H1 (cell line): ENCODE measurements around the gene ACADSB. TPM values are rescaled to one million over a fixed set of nuclear protein-coding genes. Genes with fewer than 3 reads are reported as not detected.

Source experiments
- CTCF ChIA-PET: fragments of 300-600 bp; sonication (Branson Sonifier 250); formaldehyde crosslinking; loops from one replicate; lab custom pipeline; 2021; ENCODE audit not compliant: partially characterized antibody; lab: Charles Lee
- POLR2A ChIA-PET: fragments of 300-600 bp; sonication (Branson Sonifier 250); formaldehyde crosslinking; loops from one replicate; lab custom pipeline; 2021; ENCODE audit warnings: inconsistent platforms; ENCODE audit not compliant: partially characterized antibody; lab: Charles Lee
- DNase-seq, 2 experiments: peaks; one replicate each; pipeline versions ENCODE4 v3.0.0 to v3.0.0-alpha.2; 2010 to 2022; ENCODE audit warnings: low spot score in 2 of 2, low read depth in 1 of 2, mixed read lengths in 1 of 2
- FAIRE-seq: peaks from 2 replicates; lab custom pipeline; 2011; peaks lifted over from hg19 to GRCh38; lab: Jason Lieb, UNC
- H2AFZ ChIP-seq: 2 replicates; pipeline ENCODE4 v1.8.1; 2012; ENCODE audit warnings: low read length, inconsistent platforms
- H2AK5ac ChIP-seq: 2 replicates; pipeline ENCODE4 v1.6.1; 2013; ENCODE audit warnings: low read depth, low read length
- H2BK120ac ChIP-seq: replicated peaks from 2 replicates; pipeline ENCODE3; 2013; ENCODE audit warnings: low read depth, low read length, inconsistent platforms
- H2BK12ac ChIP-seq: 2 replicates; pipeline ENCODE4 v1.6.1; 2013; ENCODE audit warnings: low read depth, low read length
- H2BK15ac ChIP-seq: 2 replicates; pipeline ENCODE4 v1.6.1; 2013; ENCODE audit warnings: low read length
- H2BK20ac ChIP-seq: 2 replicates; pipeline ENCODE4 v1.6.1; 2013; ENCODE audit warnings: low read length
- H2BK5ac ChIP-seq: 2 replicates; pipeline ENCODE4 v1.6.1; 2013; ENCODE audit warnings: low read depth, low read length
- H3K14ac ChIP-seq: 2 replicates; pipeline ENCODE4 v1.6.1; 2013; ENCODE audit warnings: inconsistent platforms; ENCODE audit not compliant: insufficient read length
- H3K18ac ChIP-seq: 2 replicates; pipeline ENCODE4 v1.6.1; 2013; ENCODE audit warnings: low read length; ENCODE audit errors: extremely low read depth
- H3K23ac ChIP-seq: 2 replicates; pipeline ENCODE4 v1.6.1; 2013; ENCODE audit warnings: inconsistent platforms; ENCODE audit not compliant: insufficient read length
- H3K23me2 ChIP-seq: 2 replicates; pipeline ENCODE4 v1.6.1; 2013; ENCODE audit warnings: low read depth, low read length
- H3K27ac ChIP-seq: 2 replicates; pipeline ENCODE4 v1.6.1; 2011; ENCODE audit warnings: low read depth, low read length, inconsistent platforms
- H3K27me3 ChIP-seq, 4 experiments: replicated peaks in 1 of 4; 1 replicate in 1 of 4; 2 replicates in 3 of 4; pipeline versions ENCODE4 v1.6.1 to v1.8.1; 2011 to 2013; ENCODE audit warnings: low read length in 3 of 4, mild to moderate bottlenecking in 3 of 4, inconsistent platforms in 2 of 4, mixed read lengths in 2 of 4, moderate library complexity in 1 of 4; ENCODE audit not compliant: control insufficient read depth in 3 of 4, insufficient read depth in 3 of 4; ENCODE audit errors: extremely low read depth in 1 of 4
- H3K36me3 ChIP-seq, 4 experiments: 2 replicates each; pipeline versions ENCODE4 v1.6.1 to v1.8.1; 2011 to 2013; ENCODE audit warnings: mild to moderate bottlenecking in 4 of 4, low read length in 3 of 4, moderate library complexity in 2 of 4, control low read depth in 1 of 4, inconsistent platforms in 1 of 4; ENCODE audit not compliant: insufficient read depth in 4 of 4, control insufficient read depth in 2 of 4
- H3K4ac ChIP-seq: replicated peaks from 2 replicates; pipeline ENCODE3; 2013; ENCODE audit warnings: low read length, low read depth, mixed read lengths, inconsistent platforms; ENCODE audit not compliant: insufficient read length
- H3K4me1 ChIP-seq, 4 experiments: replicated peaks in 1 of 4; 1 replicate in 1 of 4; 2 replicates in 3 of 4; pipeline versions ENCODE4 v1.6.1 to v1.8.1; 2011 to 2013; ENCODE audit warnings: low read length in 3 of 4, inconsistent platforms in 2 of 4, mixed read lengths in 1 of 4; ENCODE audit not compliant: insufficient read depth in 4 of 4, control insufficient read depth in 3 of 4
- H3K4me2 ChIP-seq, 2 experiments: 2 replicates each; pipeline versions ENCODE4 v1.6.1 to v1.8.1; 2011 to 2013; ENCODE audit warnings: low read depth in 2 of 2, low read length in 2 of 2, control low read depth in 1 of 2, inconsistent platforms in 1 of 2, mild to moderate bottlenecking in 1 of 2; ENCODE audit not compliant: insufficient read depth in 1 of 2
- H3K4me3 ChIP-seq, 4 experiments: fragments of 200-600, 300-600 bp in 1 of 4; sonication (generic), shearing (Covaris generic), sonication (Bioruptor Twin) in 1 of 4; 2 replicates each; pipeline versions ENCODE4 v1.5.1 to v1.8.1; 2011 to 2016; ENCODE audit warnings: low read length in 4 of 4, low read depth in 3 of 4, control low read depth in 2 of 4, inconsistent platforms in 2 of 4, mild to moderate bottlenecking in 2 of 4, mixed read lengths in 1 of 4, moderate library complexity in 1 of 4; ENCODE audit not compliant: insufficient read depth in 2 of 4; ENCODE audit errors: extremely low read depth in 1 of 4
- H3K56ac ChIP-seq: replicated peaks from 2 replicates; pipeline ENCODE3; 2013; ENCODE audit warnings: low read depth, mild to moderate bottlenecking, mixed read lengths, low read length, inconsistent platforms; ENCODE audit not compliant: insufficient read length
- H3K79me1 ChIP-seq: 2 replicates; pipeline ENCODE4 v1.6.1; 2013; ENCODE audit warnings: low read depth, low read length, control low read depth
- H3K79me2 ChIP-seq, 2 experiments: 2 replicates each; pipeline versions ENCODE4 v1.6.1 to v1.8.1; 2012 to 2013; ENCODE audit warnings: low read length in 2 of 2, mild to moderate bottlenecking in 2 of 2, inconsistent platforms in 1 of 2; ENCODE audit not compliant: insufficient read depth in 2 of 2, control insufficient read depth in 1 of 2
- H3K9ac ChIP-seq, 4 experiments: replicated peaks in 1 of 4; 1 replicate in 1 of 4; 2 replicates in 3 of 4; pipeline versions ENCODE4 v1.6.1 to v1.8.1; 2011 to 2013; ENCODE audit warnings: low read depth in 3 of 4, low read length in 3 of 4, control low read depth in 2 of 4, mild to moderate bottlenecking in 2 of 4, moderate library complexity in 2 of 4, inconsistent platforms in 1 of 4; ENCODE audit errors: extremely low read depth in 1 of 4
- H3K9me3 ChIP-seq, 2 experiments: 2 replicates each; pipeline versions ENCODE4 v1.6.1 to v1.8.1; 2012 to 2013; ENCODE audit warnings: mild to moderate bottlenecking in 2 of 2, moderate library complexity in 2 of 2, control low read depth in 1 of 2, inconsistent platforms in 1 of 2, low read depth in 1 of 2, low read length in 1 of 2, mixed read lengths in 1 of 2; ENCODE audit not compliant: insufficient read depth in 2 of 2
- H4K20me1 ChIP-seq, 2 experiments: replicated peaks in 1 of 2; 2 replicates each; pipeline versions ENCODE3 to v1.8.1; 2011 to 2013; ENCODE audit warnings: inconsistent platforms in 2 of 2, low read length in 2 of 2, mild to moderate bottlenecking in 1 of 2; ENCODE audit not compliant: insufficient read depth in 2 of 2, control insufficient read depth in 1 of 2
- H4K5ac ChIP-seq: 2 replicates; pipeline ENCODE4 v1.6.1; 2013; ENCODE audit warnings: low read length, low read depth, mixed read lengths, inconsistent platforms; ENCODE audit not compliant: insufficient read length
- H4K8ac ChIP-seq: 2 replicates; pipeline ENCODE4 v1.8.0; 2013; ENCODE audit warnings: mild to moderate bottlenecking, moderate library complexity, low read length, inconsistent platforms; ENCODE audit not compliant: insufficient read depth; ENCODE audit errors: extremely low read depth
- H4K91ac ChIP-seq: replicated peaks from 2 replicates; pipeline ENCODE3; 2013; ENCODE audit warnings: low read length, mixed read lengths, inconsistent platforms; ENCODE audit not compliant: insufficient read length
- BACH1 ChIP-seq: IDR thresholded peaks from 2 replicates; pipeline ENCODE4 v1.6.1; 2012; ENCODE audit warnings: low read length, improper control_type of control experiment
- CHD2 ChIP-seq: IDR thresholded peaks from 2 replicates; pipeline ENCODE4 v1.6.1; 2012; ENCODE audit warnings: low read length, improper control_type of control experiment
- CTCF ChIP-seq, 3 experiments: IDR thresholded peaks; 1 replicate in 2 of 3; 2 replicates in 1 of 3; pipeline versions ENCODE4 v1.5.1 to v1.6.1; 2011; ENCODE audit warnings: low read length in 3 of 3, mild to moderate bottlenecking in 3 of 3, inconsistent platforms in 2 of 3, low read depth in 1 of 3, moderate library complexity in 1 of 3; ENCODE audit not compliant: insufficient read depth in 1 of 3; ENCODE audit errors: control extremely low read depth in 1 of 3
- GABPA ChIP-seq: IDR thresholded peaks from 2 replicates; pipeline ENCODE4 v1.6.1; 2011; ENCODE audit warnings: mild to moderate bottlenecking, low read length, moderate library complexity, borderline replicate concordance; ENCODE audit not compliant: insufficient read depth
- KDM5A ChIP-seq: fragments of 200-600 bp; IDR thresholded peaks from 2 replicates; pipeline ENCODE4 v1.7.1; 2012; ENCODE audit warnings: mild to moderate bottlenecking, low read length, inconsistent platforms, mixed read lengths
- POU5F1 ChIP-seq: IDR thresholded peaks from 2 replicates; pipeline ENCODE4 v1.6.1; 2011; ENCODE audit warnings: low read depth, mild to moderate bottlenecking, low read length, moderate library complexity
- TBP ChIP-seq: IDR thresholded peaks from 2 replicates; pipeline ENCODE4 v1.6.1; 2011; ENCODE audit warnings: low read depth, low read length, improper control_type of control experiment
- WGBS, 2 experiments: shearing (Covaris generic) in 1 of 2; methylation state at CpG; one replicate each; pipeline versions ENCODE4 v1.1.6 to v1.1.7; 2013 to 2015; ENCODE audit warnings: low lambda C conversion rate in 2 of 2, mixed read lengths in 2 of 2, inconsistent platforms in 1 of 2, low coverage in 1 of 2, missing lambda C conversion rate in 1 of 2; ENCODE audit not compliant: insufficient replicate concordance in 2 of 2, insufficient coverage in 1 of 2, insufficient read length in 1 of 2; ENCODE audit errors: extremely low coverage in 1 of 2, missing lambda C conversion rate in 1 of 2; 5-methylcytosine and 5-hydroxymethylcytosine counted together
- polyA plus RNA-seq, 7 experiments: library from polyadenylated mRNA; depleted of rRNA in 3 of 7; stranded (reverse) in 5 of 7; unstranded in 2 of 7; fragments of >200 nt in 5 of 7; fragments of 200-250 nt in 2 of 7; gene quantifications; 1 replicate in 5 of 7; 2 replicates in 1 of 7; 4 replicates in 1 of 7; pipeline versions ENCODE4 v1.2.1 to v1.2.3, GENCODE V29; 2011 to 2013; ENCODE audit warnings: missing spikeins in 2 of 7, mixed read lengths in 2 of 7
- total RNA-seq: library from RNA; stranded (reverse); fragmentation: NEBNext Ultra II Directional; extraction: Animal tissue kit (Norgen Biotek cat#: 25700); gene quantifications from 2 replicates; pipeline ENCODE4 v1.2.1, GENCODE V29; 2021

ACADSB gene
- total and polyA plus RNA-seq, 2 of the 8 experiments (the other 6 are each of a cell fraction or from before 2014, with no cell fraction given): 5.6 to 11.2 TPM

- H3K27ac ChIP-seq: no peak overlapping the region
- no peak overlapping the region for H3K4me2 ChIP-seq
- no peak overlapping the region for H2BK15ac ChIP-seq
- no peak overlapping the region for H3K23ac ChIP-seq
- POLR2A ChIA-PET: no interaction called here
- no peak overlapping the region for H2BK12ac ChIP-seq
- H2AK5ac ChIP-seq: no peak overlapping the region
- H3K36me3 ChIP-seq: no peaks in the 10 kb centered on the region
- H4K91ac ChIP-seq: no peak overlapping the region
- no peak overlapping the region for H2AFZ ChIP-seq
- H3K79me2 ChIP-seq: no peaks in the 10 kb centered on the region
- H4K5ac ChIP-seq: no peak overlapping the region
- H3K23me2 ChIP-seq: no peaks in the 10 kb centered on the region
- WGBS, 2 experiments: 91% methylated on average over 2 of the region's 2 CpGs; no CpG with 5 or more reads in 1 of the 2 experiments
- no peak for TF ChIP-seq CHD2
- no peak for TF ChIP-seq KDM5A
- TF ChIP-seq CTCF (IDR thresholded peaks at IDR 0.05; ENCODE audit: control extremely low read depth in 1 of 3, insufficient read depth in 1 of 3, low read depth in 1 of 3, low read length in 3 of 3): no peak
- no peak for TF ChIP-seq POU5F1
- no peak for TF ChIP-seq GABPA
- TF ChIP-seq BACH1: no peak
- TF ChIP-seq TBP: no peak
- H4K8ac ChIP-seq: no peak overlapping the region
- H3K9ac ChIP-seq: no peak overlapping the region
- no peaks in the 10 kb centered on the region for H4K20me1 ChIP-seq
- no peaks in the 10 kb centered on the region for H3K27me3 ChIP-seq
- no peak overlapping the region for H3K4me3 ChIP-seq
- H3K79me1 ChIP-seq: no peaks in the 10 kb centered on the region
- no peak overlapping the region for H3K18ac ChIP-seq
- H3K14ac ChIP-seq: no peak overlapping the region
- no peaks in the 10 kb centered on the region for H3K9me3 ChIP-seq
- CTCF ChIA-PET: interaction anchor here (0.5 to 1.3 kb wide), 2 partner anchors 19 to 367 kb away, joined by 3 read pairs; no protein-coding TSS in a partner anchor
- H2BK120ac ChIP-seq: no peak overlapping the region
- no peak overlapping the region for H2BK5ac ChIP-seq
- H3K4ac ChIP-seq: no peak overlapping the region
- H3K4me1 ChIP-seq: no peaks in the 10 kb centered on the region
- DNase-seq: no peak
- H3K56ac ChIP-seq: no peak overlapping the region
- no peak for FAIRE-seq
- H2BK20ac ChIP-seq: no peak overlapping the region
Observed at GRCh38 chr10:123061865-123062264, 53.1 kb downstream of the ACADSB start.
